ENCODE results near the gene ISG15. TPM values are rescaled to one million over a fixed set of nuclear protein-coding genes. Genes with fewer than 3 reads are reported as not detected.
A peak's percentile ranks its signal among the peaks of the same experiment; 100 is the strongest.
"Not testable (repeated sequence)": the region's sequence is repeated elsewhere in the genome, so short reads cannot be mapped to it uniquely, and the experiment has no call there.

ISG15 gene
- total RNA-seq, 1 donor from 2014 or later: 109 TPM

GRCh38 chr1:994546-994945 lies 18.8 kb upstream of the ISG15 start:
- peak in 1 of 2 donors; percentile 47 for DNase-seq (ENCODE audit: low read depth in 2 of 2)

GRCh38 chr1:995665-996633 lies 17.3 kb upstream of the ISG15 start:
- peak in 1 of 2 donors; percentile 35 for DNase-seq (ENCODE audit: low read depth in 2 of 2)

- DNase-seq (ENCODE audit: low read depth in 2 of 2): peak in 1 of 2 donors; percentile 28
Observed at GRCh38 chr1:996851-997712, 16.2 kb upstream of the ISG15 start.

GRCh38 chr1:997713-997992 lies 15.6 kb upstream of the ISG15 start:
- no peak for DNase-seq (ENCODE audit: low read depth in 2 of 2)

- DNase-seq (ENCODE audit: low read depth in 2 of 2): peak in 1 of 2 donors; percentile 50
Observed at GRCh38 chr1:997993-998744, 15.1 kb upstream of the ISG15 start.

GRCh38 chr1:998745-998994 lies 14.6 kb upstream of the ISG15 start:
- DNase-seq (ENCODE audit: low read depth in 2 of 2): no peak

GRCh38 chr1:998995-999724 lies 14.1 kb upstream of the ISG15 start:
- peak; percentile 42 to 65 for DNase-seq (ENCODE audit: low read depth in 2 of 2)

- peak; percentile 94 to 98 for DNase-seq (ENCODE audit: low read depth in 2 of 2)
Observed at GRCh38 chr1:999725-1000356, 13.5 kb upstream of the ISG15 start, which contains the start of gene HES4. Gene HES4 (minus strand): TSS chr1:1000097. CDS start chr1:999973, 124 bp downstream.

GRCh38 chr1:1000357-1001056 lies 12.8 kb upstream of the ISG15 start:
- DNase-seq (ENCODE audit: low read depth in 2 of 2): peak; percentile 89 to 96

- DNase-seq (ENCODE audit: low read depth in 2 of 2): no peak
Observed at GRCh38 chr1:1001057-1001783, 12.1 kb upstream of the ISG15 start.

- DNase-seq (ENCODE audit: low read depth in 2 of 2): no peak
Observed at GRCh38 chr1:1003618-1004419, 9.5 kb upstream of the ISG15 start.

- DNase-seq (ENCODE audit: low read depth in 2 of 2): no peak
Observed at GRCh38 chr1:1004420-1004779, 8.9 kb upstream of the ISG15 start.

- peak; percentile 63 to 68 for DNase-seq (ENCODE audit: low read depth in 2 of 2)
Observed at GRCh38 chr1:1004780-1005697, 8.3 kb upstream of the ISG15 start.

GRCh38 chr1:1005774-1006304 lies 7.5 kb upstream of the ISG15 start:
- DNase-seq (ENCODE audit: low read depth in 2 of 2): no peak

- DNase-seq (ENCODE audit: low read depth in 2 of 2): peak in 1 of 2 donors; percentile 58
Observed at GRCh38 chr1:1006305-1007159, 6.8 kb upstream of the ISG15 start.

- not testable (repeated sequence) for DNase-seq (ENCODE audit: low read depth in 2 of 2)
Observed at GRCh38 chr1:1010131-1010530, 3.2 kb upstream of the ISG15 start.

Data from lung microvascular endothelial cell (primary cell).